H9 (cell line): ENCODE results near the gene HHAT. TPM values are rescaled to one million over a fixed set of nuclear protein-coding genes. Genes with fewer than 3 reads are reported as not detected.

Experiments used
- DNase-seq: peaks from one replicate; pipeline ENCODE4 v3.0.0-alpha.2; 2017
- H2AFZ ChIP-seq: one replicate; pipeline ENCODE4 v1.6.1; 2013; ENCODE audit warnings: mild to moderate bottlenecking, low read length, control low read depth, moderate library complexity
- H2AK5ac ChIP-seq: 2 replicates; pipeline ENCODE4 v1.6.1; 2013; ENCODE audit warnings: low read length, control low read depth, mixed read lengths; ENCODE audit not compliant: insufficient read length
- H2BK120ac ChIP-seq: one replicate; pipeline ENCODE4 v1.6.1; 2013; ENCODE audit warnings: low read depth, mild to moderate bottlenecking, low read length, control low read depth, inconsistent platforms; ENCODE audit not compliant: poor library complexity, severe bottlenecking
- H2BK12ac ChIP-seq: 2 replicates; pipeline ENCODE4 v1.6.1; 2013; ENCODE audit warnings: low read length, control low read depth, mixed read lengths, low read depth; ENCODE audit not compliant: insufficient read length
- H2BK15ac ChIP-seq: 2 replicates; pipeline ENCODE4 v1.6.1; 2013; ENCODE audit warnings: low read depth, low read length, control low read depth
- H2BK20ac ChIP-seq: one replicate; pipeline ENCODE4 v1.6.1; 2013; ENCODE audit warnings: low read depth, mild to moderate bottlenecking, low read length, control low read depth, inconsistent platforms; ENCODE audit not compliant: poor library complexity, severe bottlenecking
- H2BK5ac ChIP-seq: 2 replicates; pipeline ENCODE4 v1.6.1; 2013; ENCODE audit warnings: low read length, control low read depth, mixed read lengths; ENCODE audit not compliant: insufficient read length
- H3K14ac ChIP-seq: 2 replicates; pipeline ENCODE4 v1.6.1; 2013; ENCODE audit warnings: low read length, control low read depth; ENCODE audit not compliant: insufficient read depth
- H3K18ac ChIP-seq: 2 replicates; pipeline ENCODE4 v1.6.1; 2013; ENCODE audit warnings: low read depth, mild to moderate bottlenecking, mixed read lengths, low read length, control low read depth; ENCODE audit not compliant: insufficient read length
- H3K23ac ChIP-seq: 2 replicates; pipeline ENCODE4 v1.6.1; 2013; ENCODE audit warnings: low read length, control low read depth, mixed read lengths, low read depth; ENCODE audit not compliant: insufficient read length
- H3K23me2 ChIP-seq: 2 replicates; pipeline ENCODE4 v1.6.1; 2013; ENCODE audit warnings: low read depth, mild to moderate bottlenecking, mixed read lengths, low read length, control low read depth; ENCODE audit not compliant: insufficient read length, poor library complexity, severe bottlenecking
- H3K27ac ChIP-seq: 2 replicates; pipeline ENCODE4 v1.5.1; 2013; ENCODE audit warnings: low read length, control low read depth, mixed read lengths, low read depth; ENCODE audit not compliant: insufficient read length
- H3K27me3 ChIP-seq: 2 replicates; pipeline ENCODE4 v1.6.1; 2013; ENCODE audit warnings: low read length, control low read depth, inconsistent platforms; ENCODE audit not compliant: insufficient read depth
- H3K4ac ChIP-seq: 2 replicates; pipeline ENCODE4 v1.6.1; 2013; ENCODE audit warnings: low read depth, mild to moderate bottlenecking, control low read depth, inconsistent platforms, low read length, moderate library complexity
- H3K4me1 ChIP-seq: 2 replicates; pipeline ENCODE4 v1.6.1; 2013; ENCODE audit warnings: low read length, control low read depth, inconsistent platforms; ENCODE audit not compliant: insufficient read depth
- H3K4me2 ChIP-seq: 2 replicates; pipeline ENCODE4 v1.6.1; 2013; ENCODE audit warnings: low read length, control low read depth, mixed read lengths; ENCODE audit not compliant: insufficient read length, insufficient read depth
- H3K56ac ChIP-seq: 2 replicates; pipeline ENCODE4 v1.6.1; 2013; ENCODE audit warnings: low read depth, mild to moderate bottlenecking, mixed read lengths, low read length, control low read depth; ENCODE audit not compliant: insufficient read length
- H3K79me1 ChIP-seq: 2 replicates; pipeline ENCODE4 v1.6.1; 2013; ENCODE audit warnings: low read depth, mild to moderate bottlenecking, moderate library complexity, low read length, control low read depth, inconsistent platforms; ENCODE audit not compliant: insufficient read depth, poor library complexity, severe bottlenecking
- H3K79me2 ChIP-seq: 2 replicates; pipeline ENCODE4 v1.6.1; 2013; ENCODE audit warnings: low read length, control low read depth, inconsistent platforms; ENCODE audit not compliant: insufficient read depth
- H3K9ac ChIP-seq: 2 replicates; pipeline ENCODE4 v1.6.1; 2013; ENCODE audit warnings: low read length, control low read depth, mixed read lengths; ENCODE audit not compliant: insufficient read length; ENCODE audit errors: extremely low read depth
- H3K9me3 ChIP-seq: one replicate; pipeline ENCODE4 v1.6.1; 2013; ENCODE audit warnings: low read depth, low read length, inconsistent platforms; ENCODE audit not compliant: control insufficient read depth
- H3T11ph ChIP-seq: one replicate; pipeline ENCODE4 v1.6.1; 2013; ENCODE audit warnings: mild to moderate bottlenecking, low read length, control low read depth, inconsistent platforms
- H4K20me1 ChIP-seq: one replicate; pipeline ENCODE4 v1.6.1; 2013; ENCODE audit not compliant: control insufficient read depth, insufficient read length, insufficient read depth
- H4K5ac ChIP-seq: 2 replicates; pipeline ENCODE4 v1.6.1; 2013; ENCODE audit warnings: low read depth, mild to moderate bottlenecking, mixed read lengths, low read length, control low read depth; ENCODE audit not compliant: insufficient read length
- H4K8ac ChIP-seq: replicated peaks from 2 replicates; pipeline ENCODE4 v1.6.1; 2013; ENCODE audit warnings: low read length, control low read depth, mixed read lengths, low read depth; ENCODE audit not compliant: insufficient read length
- H4K91ac ChIP-seq: 2 replicates; pipeline ENCODE4 v1.6.1; 2013; ENCODE audit warnings: low read depth, mild to moderate bottlenecking, moderate library complexity, mixed read lengths, low read length, control low read depth; ENCODE audit not compliant: insufficient read length
- H3K27ac Mint-ChIP-seq, 3 experiments: 2 replicates in 2 of 3; 3 replicates in 1 of 3; pipeline ENCODE4 v1.8.0; 2020 to 2021; ENCODE audit warnings: mixed read lengths in 3 of 3, mild to moderate bottlenecking in 1 of 3, moderate library complexity in 1 of 3
- H3K27me3 Mint-ChIP-seq: 2 replicates; pipeline ENCODE4 v1.8.0; 2021; ENCODE audit warnings: low read depth, mild to moderate bottlenecking, moderate library complexity, mixed read lengths
- H3K36me3 Mint-ChIP-seq, 3 experiments: 2 replicates in 2 of 3; 3 replicates in 1 of 3; pipeline ENCODE4 v1.8.0; 2020 to 2021; ENCODE audit warnings: low read depth in 3 of 3, mixed read lengths in 3 of 3; ENCODE audit not compliant: insufficient read depth in 1 of 3
- H3K4me1 Mint-ChIP-seq, 2 experiments: 2 replicates each; pipeline ENCODE4 v1.8.0; 2020; ENCODE audit warnings: mixed read lengths in 2 of 2
- H3K4me3 Mint-ChIP-seq, 2 experiments: 2 replicates in 1 of 2; 3 replicates in 1 of 2; pipeline ENCODE4 v1.8.0; 2020 to 2021; ENCODE audit warnings: mild to moderate bottlenecking in 2 of 2, mixed read lengths in 2 of 2, moderate library complexity in 1 of 2
- H3K9me3 Mint-ChIP-seq, 2 experiments: 2 replicates in 1 of 2; 3 replicates in 1 of 2; pipeline ENCODE4 v1.8.0; 2020; ENCODE audit warnings: mild to moderate bottlenecking in 2 of 2, mixed read lengths in 2 of 2, moderate library complexity in 1 of 2
- WGBS: extraction: QIAGEN DNeasy Blood & Tissue Kit; methylation state at CpG from one replicate; pipeline ENCODE4 v1.1.7; 2013; ENCODE audit warnings: missing lambda C conversion rate, low lambda C conversion rate, mixed read lengths; ENCODE audit not compliant: insufficient read length; ENCODE audit errors: extremely low coverage; 5-methylcytosine and 5-hydroxymethylcytosine counted together
- total RNA-seq: library from RNA; stranded (reverse); gene quantifications from 2 replicates; pipeline ENCODE4 v1.2.1, GENCODE V29; 2021
- TF ChIP-seq, protein P1 (sequence below): fragments of 200-600 bp; sonication (generic); conservative IDR thresholded peaks from 3 replicates; pipeline ENCODE4 v1.8.0; 2021; ENCODE audit warnings: antibody characterized with exemption, mild to moderate bottlenecking

Gene HHAT
- total RNA-seq, 1 experiment from 2014 or later: 0.48 TPM

DNA sequence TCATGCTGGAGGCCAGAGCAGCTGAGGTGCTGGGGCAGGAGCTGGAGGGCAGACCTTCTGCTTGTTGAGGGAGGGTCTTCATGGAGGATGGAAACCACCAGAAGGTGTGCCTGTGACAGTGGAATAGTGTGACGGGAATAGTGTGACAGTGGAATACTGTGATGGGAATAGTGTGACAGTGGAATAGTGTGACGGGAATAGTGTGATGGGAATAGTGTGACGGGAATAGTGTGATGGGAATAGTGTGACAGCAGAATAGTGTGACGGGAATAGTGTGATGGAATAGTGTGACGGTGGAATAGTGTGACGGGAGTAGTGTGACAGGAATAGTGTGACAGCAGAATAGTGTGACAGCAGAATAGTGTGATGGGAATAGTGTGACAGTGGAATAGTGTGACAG, 325.1 kb downstream of the HHAT start:
- Histone ChIP-seq H2BK12ac (no peak overlapping the region), H2AFZ (no peak overlapping the region), H3K18ac (no peak overlapping the region), H4K5ac (no peak overlapping the region), H3K79me1 (no peaks in the 10 kb centered on the region), H3K9ac (no peak overlapping the region), H3K4ac (no peak overlapping the region), H3K56ac (no peak overlapping the region), H3K23me2 (no peaks in the 10 kb centered on the region), H4K91ac (no peak overlapping the region), H3K23ac (no peak overlapping the region), H3K14ac (no peak overlapping the region), H3T11ph (no peak overlapping the region), H3K27me3 (no peaks in the 10 kb centered on the region), H4K20me1 (no peaks in the 10 kb centered on the region), H3K27ac (no peak overlapping the region), H3K79me2 (no peaks in the 10 kb centered on the region), H4K8ac (no peak overlapping the region), H3K9me3 (no peaks in the 10 kb centered on the region), H3K4me2 (no peak overlapping the region), H2BK5ac (no peak overlapping the region), H3K4me1 (no peaks in the 10 kb centered on the region), H2AK5ac (no peak overlapping the region), H2BK20ac (no peak overlapping the region), H2BK15ac (no peak overlapping the region), H2BK120ac (no peak overlapping the region)
- Mint-ChIP-seq H3K4me1 (peaks cover 3 to 9% of the 10 kb centered on the region in 2 experiments), H3K27ac (no peak overlapping the region), H3K27me3 (peaks cover 3% of the 10 kb centered on the region), H3K4me3 (no peak overlapping the region), H3K9me3 (peaks cover 4 to 5% of the 10 kb centered on the region in 2 experiments; a peak in 3 of 5 replicates), H3K36me3 (0 out of 7 replicates have a peak, but pooled peaks cover 0 to 2% (median 0%) of the 10 kb centered on the region in 3 experiments)
- TF ChIP-seq, protein P1, sequence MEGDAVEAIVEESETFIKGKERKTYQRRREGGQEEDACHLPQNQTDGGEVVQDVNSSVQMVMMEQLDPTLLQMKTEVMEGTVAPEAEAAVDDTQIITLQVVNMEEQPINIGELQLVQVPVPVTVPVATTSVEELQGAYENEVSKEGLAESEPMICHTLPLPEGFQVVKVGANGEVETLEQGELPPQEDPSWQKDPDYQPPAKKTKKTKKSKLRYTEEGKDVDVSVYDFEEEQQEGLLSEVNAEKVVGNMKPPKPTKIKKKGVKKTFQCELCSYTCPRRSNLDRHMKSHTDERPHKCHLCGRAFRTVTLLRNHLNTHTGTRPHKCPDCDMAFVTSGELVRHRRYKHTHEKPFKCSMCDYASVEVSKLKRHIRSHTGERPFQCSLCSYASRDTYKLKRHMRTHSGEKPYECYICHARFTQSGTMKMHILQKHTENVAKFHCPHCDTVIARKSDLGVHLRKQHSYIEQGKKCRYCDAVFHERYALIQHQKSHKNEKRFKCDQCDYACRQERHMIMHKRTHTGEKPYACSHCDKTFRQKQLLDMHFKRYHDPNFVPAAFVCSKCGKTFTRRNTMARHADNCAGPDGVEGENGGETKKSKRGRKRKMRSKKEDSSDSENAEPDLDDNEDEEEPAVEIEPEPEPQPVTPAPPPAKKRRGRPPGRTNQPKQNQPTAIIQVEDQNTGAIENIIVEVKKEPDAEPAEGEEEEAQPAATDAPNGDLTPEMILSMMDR: no peak
- DNase-seq: no peak
- WGBS: 75% methylated on average over 5 of the region's 6 CpGs
